Suprapubic skin (tissue), 4 donors: ENCODE data around the gene VAMP2. TPM values are rescaled to one million over a fixed set of nuclear protein-coding genes. Genes with fewer than 3 reads are reported as not detected.
"Not testable (repeated sequence)": the region's sequence is repeated elsewhere in the genome, so short reads cannot be mapped to it uniquely, and the experiment has no call there.

Experiments
- DNase-seq, 2 donors: peaks; one replicate each; pipeline ENCODE4 v3.0.0-alpha.2; 2019; ENCODE audit warnings: low spot score in 2 of 2
- H3K27ac ChIP-seq: fragments of 200-600 bp; sonication (generic); one replicate; pipeline ENCODE4 v1.5.1; 2019
- H3K27me3 ChIP-seq: fragments of 200-600 bp; sonication (generic); one replicate; pipeline ENCODE4 v1.5.1; 2019
- H3K36me3 ChIP-seq: fragments of 200-600 bp; sonication (generic); one replicate; pipeline ENCODE4 v1.5.1; 2019
- H3K4me1 ChIP-seq: fragments of 200-600 bp; sonication (generic); one replicate; pipeline ENCODE4 v1.5.1; 2019
- H3K4me3 ChIP-seq: fragments of 200-600 bp; sonication (generic); one replicate; pipeline ENCODE4 v1.5.1; 2019; ENCODE audit warnings: mild to moderate bottlenecking
- H3K9me3 ChIP-seq: fragments of 200-600 bp; sonication (generic); one replicate; pipeline ENCODE4 v1.5.1; 2019
- EP300 ChIP-seq: sonication (generic); formaldehyde crosslinking; IDR thresholded peaks from one replicate; pipeline ENCODE4 v1.6.1; 2017; ENCODE audit warnings: antibody characterized with exemption
- POLR2A ChIP-seq, 2 donors: fragments of 450-650 bp; IDR thresholded peaks; one replicate each; pipeline ENCODE4 v1.6.1; 2017; ENCODE audit warnings: antibody characterized with exemption in 2 of 2, mild to moderate bottlenecking in 2 of 2, moderate library complexity in 2 of 2
- POLR2AphosphoS5 ChIP-seq, 3 donors: sonication (generic); formaldehyde crosslinking; IDR thresholded peaks; one replicate each; pipeline ENCODE4 v1.6.1; 2017; ENCODE audit warnings: antibody characterized with exemption in 3 of 3
- WGBS: methylation state at CpG from one replicate; pipeline ENCODE4 v1.1.5; 2018; 5-methylcytosine and 5-hydroxymethylcytosine counted together
- total RNA-seq, 4 donors: library from RNA; depleted of rRNA; stranded (reverse); fragments of >200 nt; gene quantifications; one replicate each; pipeline ENCODE4 v1.1.0, GENCODE V29; 2016
- TF ChIP-seq, protein P1 (sequence below), 2 donors: fragments of 200-600 bp in 1 of 2; fragments of 450-650 bp in 1 of 2; sonication (generic) in 1 of 2; IDR thresholded peaks; one replicate each; pipeline ENCODE4 v1.5.1; 2016 to 2019; ENCODE audit warnings: antibody characterized with exemption in 2 of 2, mild to moderate bottlenecking in 1 of 2, moderate library complexity in 1 of 2

VAMP2 gene
- total RNA-seq, 4 donors from 2014 or later: 41.2 to 64.3 (median 52.8) TPM

- Histone ChIP-seq H3K36me3 (no peaks in the 10 kb centered on the region), H3K27me3 (no peaks in the 10 kb centered on the region), H3K27ac (peak overlapping the region; percentile 98), H3K4me1 (peaks cover 43% of the 10 kb centered on the region), H3K4me3 (peak overlapping the region; percentile 46), H3K9me3 (no peaks in the 10 kb centered on the region)
- WGBS: 3% methylated on average over 14 of the region's 14 CpGs
- no peak for DNase-seq
- TF ChIP-seq, protein P1, sequence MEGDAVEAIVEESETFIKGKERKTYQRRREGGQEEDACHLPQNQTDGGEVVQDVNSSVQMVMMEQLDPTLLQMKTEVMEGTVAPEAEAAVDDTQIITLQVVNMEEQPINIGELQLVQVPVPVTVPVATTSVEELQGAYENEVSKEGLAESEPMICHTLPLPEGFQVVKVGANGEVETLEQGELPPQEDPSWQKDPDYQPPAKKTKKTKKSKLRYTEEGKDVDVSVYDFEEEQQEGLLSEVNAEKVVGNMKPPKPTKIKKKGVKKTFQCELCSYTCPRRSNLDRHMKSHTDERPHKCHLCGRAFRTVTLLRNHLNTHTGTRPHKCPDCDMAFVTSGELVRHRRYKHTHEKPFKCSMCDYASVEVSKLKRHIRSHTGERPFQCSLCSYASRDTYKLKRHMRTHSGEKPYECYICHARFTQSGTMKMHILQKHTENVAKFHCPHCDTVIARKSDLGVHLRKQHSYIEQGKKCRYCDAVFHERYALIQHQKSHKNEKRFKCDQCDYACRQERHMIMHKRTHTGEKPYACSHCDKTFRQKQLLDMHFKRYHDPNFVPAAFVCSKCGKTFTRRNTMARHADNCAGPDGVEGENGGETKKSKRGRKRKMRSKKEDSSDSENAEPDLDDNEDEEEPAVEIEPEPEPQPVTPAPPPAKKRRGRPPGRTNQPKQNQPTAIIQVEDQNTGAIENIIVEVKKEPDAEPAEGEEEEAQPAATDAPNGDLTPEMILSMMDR (IDR thresholded peaks at IDR 0.05): no peak
- no peak for TF ChIP-seq POLR2AphosphoS5 (IDR thresholded peaks at IDR 0.05)
- TF ChIP-seq POLR2A (IDR thresholded peaks at IDR 0.05): no peak
- no peak for TF ChIP-seq EP300
These were observed 11.1 kb upstream of the VAMP2 start for GRCh38 chr17:8173871-8174322.

DNA sequence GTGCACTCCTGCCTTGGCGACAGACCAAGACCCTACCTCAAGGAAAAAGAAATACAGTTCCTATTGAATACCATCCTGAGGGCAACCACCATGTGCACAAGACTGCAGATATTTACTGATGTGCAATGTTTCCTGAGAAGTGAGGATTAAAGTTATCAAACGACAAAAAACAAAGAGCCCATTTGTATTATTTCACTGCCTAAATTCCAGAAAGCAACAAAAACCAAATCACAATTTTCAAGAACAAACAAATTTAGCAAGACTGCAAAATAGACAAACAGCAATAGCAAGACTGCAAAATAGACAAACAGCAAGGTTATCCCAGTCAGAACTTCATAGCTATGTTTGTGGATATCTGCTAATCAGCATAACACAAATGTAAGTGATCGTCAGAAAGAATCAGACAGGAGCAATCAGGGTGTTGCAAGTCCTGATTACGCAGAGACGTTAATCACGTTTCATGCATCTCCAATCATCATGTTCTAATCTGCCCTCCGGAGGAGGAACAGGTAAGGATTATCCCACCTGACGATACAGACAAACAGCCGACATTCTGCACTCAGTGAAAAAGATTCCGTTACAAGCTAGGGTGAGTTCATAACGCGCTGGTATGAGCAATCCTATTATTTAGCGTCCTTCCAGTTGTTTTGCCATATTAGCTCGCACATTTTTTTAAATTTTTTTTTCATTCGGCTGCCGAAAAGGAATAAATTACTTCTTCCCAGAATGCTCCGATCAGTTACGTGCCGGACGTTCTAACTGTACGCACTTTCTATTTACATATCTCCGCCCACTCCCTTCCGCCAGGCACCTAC lies 10.5 kb upstream of the VAMP2 start:
- Histone ChIP-seq H3K9me3 (no peaks in the 10 kb centered on the region), H3K27me3 (no peaks in the 10 kb centered on the region), H3K36me3 (no peaks in the 10 kb centered on the region), H3K27ac (peak overlapping the region; percentile 98), H3K4me3 (peak overlapping the region; percentile 46), H3K4me1 (peaks cover 43% of the 10 kb centered on the region)
- under 1% methylated on average over 23 of the region's 23 CpGs for WGBS
- TF ChIP-seq POLR2A (IDR thresholded peaks at IDR 0.05) (peak; percentile 98 to 99), EP300 (no peak), POLR2AphosphoS5 (IDR thresholded peaks at IDR 0.05) (peak; percentile 98 to 100 (median 99))
- TF ChIP-seq, protein P1 (IDR thresholded peaks at IDR 0.05): no peak
- peak in 1 of 2 donors; percentile 88 for DNase-seq

- WGBS: 87% methylated on average over 19 of the region's 19 CpGs
- not testable (repeated sequence) for H3K27me3 ChIP-seq, H3K27ac ChIP-seq, H3K36me3 ChIP-seq, H3K4me3 ChIP-seq, DNase-seq, H3K9me3 ChIP-seq
- peaks cover 29% of the 10 kb centered on the region for H3K4me1 ChIP-seq
These were observed 7.4 kb upstream of the VAMP2 start for GRCh38 chr17:8170186-8170585.

- H3K27ac ChIP-seq: no peak overlapping the region
- no peak overlapping the region for H3K4me3 ChIP-seq
- TF ChIP-seq POLR2AphosphoS5 (IDR thresholded peaks at IDR 0.05) (no peak), EP300 (no peak), POLR2A (IDR thresholded peaks at IDR 0.05) (no peak)
- TF ChIP-seq, protein P1 (IDR thresholded peaks at IDR 0.05): no peak
- no peaks in the 10 kb centered on the region for H3K36me3 ChIP-seq
- H3K27me3 ChIP-seq: no peaks in the 10 kb centered on the region
- H3K4me1 ChIP-seq: peaks cover 31% of the 10 kb centered on the region
- 80% methylated on average over 3 of the region's 3 CpGs for WGBS
- no peaks in the 10 kb centered on the region for H3K9me3 ChIP-seq
- no peak for DNase-seq
These were observed 4.8 kb upstream of the VAMP2 start for GRCh38 chr17:8167526-8167925.

GRCh38 chr17:8166731-8167130 lies 4.0 kb upstream of the VAMP2 start:
- TF ChIP-seq POLR2AphosphoS5 (IDR thresholded peaks at IDR 0.05) (no peak), EP300 (no peak), POLR2A (IDR thresholded peaks at IDR 0.05) (no peak)
- TF ChIP-seq, protein P1 (IDR thresholded peaks at IDR 0.05): no peak
- WGBS: 74% methylated on average over 6 of the region's 6 CpGs
- Histone ChIP-seq H3K27me3 (no peaks in the 10 kb centered on the region), H3K27ac (peak overlapping the region; percentile 55), H3K4me1 (peaks cover 35% of the 10 kb centered on the region), H3K4me3 (no peak overlapping the region), H3K36me3 (no peaks in the 10 kb centered on the region), H3K9me3 (no peaks in the 10 kb centered on the region)
- no peak for DNase-seq
